ENCODE measurements around the gene SH3RF1.
"Not testable (repeated sequence)": the region's sequence is repeated elsewhere in the genome, so short reads cannot be mapped to it uniquely, and the experiment has no call there.

The SH3RF1 gene

DNA sequence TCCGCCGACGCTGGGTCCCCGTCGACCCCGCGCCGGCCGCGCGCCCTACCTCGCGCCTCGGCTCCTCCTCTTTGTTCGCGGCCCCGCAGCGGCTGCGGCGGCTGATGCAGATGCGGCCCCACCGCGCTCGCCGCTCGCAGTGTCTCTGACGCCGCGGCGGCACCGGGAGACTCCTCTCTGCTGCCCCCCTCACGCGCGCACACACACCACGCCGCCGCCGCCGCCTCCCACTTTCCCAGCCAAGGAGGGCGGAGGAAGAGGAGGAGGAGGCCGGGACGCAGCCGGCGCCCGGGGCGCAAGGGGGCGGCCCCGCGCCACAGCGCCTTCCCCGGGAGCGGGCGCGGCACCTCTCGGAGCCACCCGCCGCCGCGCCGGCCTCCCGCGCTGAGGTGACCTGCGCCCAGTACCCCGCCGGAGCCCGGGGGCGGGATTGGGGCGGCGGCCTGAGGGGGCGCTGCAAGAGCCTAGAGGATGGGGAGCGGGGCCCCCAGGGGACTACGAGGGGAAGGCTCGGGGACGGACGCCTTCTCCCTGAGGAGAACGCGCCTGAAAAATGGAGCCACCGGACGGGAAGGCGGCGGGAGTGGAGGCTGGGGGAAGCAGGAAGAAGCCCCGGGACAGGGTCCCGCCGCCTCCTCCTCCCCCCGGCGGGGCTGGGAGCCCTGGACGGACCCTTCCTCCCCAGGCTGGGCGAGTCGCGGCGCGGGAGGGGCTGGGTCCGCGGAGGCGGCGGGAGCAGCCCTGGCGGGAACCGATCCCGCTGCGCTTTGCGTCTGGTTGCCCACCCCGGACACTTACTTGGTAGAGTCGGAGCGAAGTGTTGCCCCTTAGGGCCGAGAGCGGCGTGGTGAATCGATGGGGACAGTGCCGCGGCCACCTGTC is at the start of gene SH3RF1:
Gene SH3RF1 (minus strand): TSS at position 147 of the 882 bp plus-strand sequence. CDS start 1,744 bp downstream, outside the sequence.
- DNase-seq = no peak

DNA sequence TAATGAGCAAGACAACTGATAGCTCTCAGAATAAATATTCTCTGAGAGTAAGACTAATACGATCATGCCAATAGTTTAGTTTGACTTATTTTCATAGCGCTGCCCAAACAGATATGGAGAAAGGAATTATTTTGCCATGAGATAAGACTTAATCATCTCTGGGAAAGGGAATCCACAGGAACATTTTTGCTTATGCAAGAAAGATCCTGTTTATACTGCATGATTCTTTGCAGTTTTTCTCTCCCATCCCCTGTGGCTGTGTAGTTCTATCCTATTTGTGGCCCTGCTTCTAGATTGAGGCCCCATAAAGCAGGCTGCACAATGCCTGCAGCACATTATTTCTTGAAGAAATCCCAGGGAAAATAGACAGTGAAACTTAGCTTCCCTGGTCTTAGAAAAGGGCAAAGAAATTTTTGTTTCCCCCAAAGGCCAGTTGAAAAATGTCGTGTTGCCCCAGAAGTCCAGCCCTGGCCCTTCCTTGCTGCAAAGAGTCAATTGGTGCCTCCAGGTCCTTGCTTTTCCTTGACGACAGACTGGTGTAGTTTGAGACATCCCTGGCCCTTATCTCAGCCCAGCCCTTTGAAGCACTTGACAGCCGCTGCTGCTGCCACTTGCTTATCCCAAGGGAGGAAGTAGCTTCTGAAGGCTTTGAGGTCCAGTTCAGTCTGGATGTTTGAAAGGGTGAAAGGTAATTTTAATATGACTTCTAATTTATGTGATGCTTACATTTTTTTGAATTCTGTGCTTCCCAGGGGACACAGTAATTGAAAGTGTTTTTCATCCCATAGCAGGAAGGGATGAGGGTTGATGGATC is 45.0 kb upstream of the SH3RF1 start:
- no peak for DNase-seq

DNA sequence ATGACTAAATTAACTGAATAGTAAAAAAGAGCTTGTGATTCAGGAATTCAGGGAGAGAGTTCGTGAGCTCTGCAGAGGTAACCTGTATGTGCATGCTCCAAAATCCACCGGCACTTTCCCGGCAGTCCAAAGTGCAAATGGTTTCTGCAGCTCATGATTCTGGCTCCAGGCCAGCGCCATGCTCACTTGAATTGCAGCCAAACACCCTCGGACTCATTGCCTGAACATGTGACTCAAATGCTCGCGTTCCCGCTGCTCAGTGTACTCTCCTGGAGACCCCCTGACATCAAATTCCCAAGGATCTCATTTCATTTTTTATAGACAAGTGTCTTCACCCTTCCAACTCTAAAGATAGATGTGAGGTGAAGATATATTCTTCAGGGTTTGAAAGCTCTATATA is 44.1 kb upstream of the SH3RF1 start:
- DNase-seq = no peak

DNA sequence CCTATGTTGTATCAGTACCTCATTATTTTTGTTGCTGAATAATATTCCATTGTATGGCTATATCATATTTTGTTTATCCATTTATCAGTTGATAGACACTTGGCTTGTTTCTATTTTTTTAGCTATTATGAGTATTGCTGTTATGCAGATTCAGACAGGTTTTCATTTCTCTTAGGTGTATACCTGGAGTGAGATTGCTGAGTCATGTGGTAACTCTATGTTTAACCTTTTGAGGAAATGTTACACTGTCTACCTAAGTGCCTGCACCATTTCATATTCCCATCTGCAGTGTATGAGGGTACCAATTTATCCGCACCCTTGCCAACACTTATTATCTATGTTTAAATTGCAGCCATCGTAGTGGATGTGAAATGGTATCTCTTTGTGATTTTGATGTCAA is 43.0 kb upstream of the SH3RF1 start:
- no peak for DNase-seq

DNA sequence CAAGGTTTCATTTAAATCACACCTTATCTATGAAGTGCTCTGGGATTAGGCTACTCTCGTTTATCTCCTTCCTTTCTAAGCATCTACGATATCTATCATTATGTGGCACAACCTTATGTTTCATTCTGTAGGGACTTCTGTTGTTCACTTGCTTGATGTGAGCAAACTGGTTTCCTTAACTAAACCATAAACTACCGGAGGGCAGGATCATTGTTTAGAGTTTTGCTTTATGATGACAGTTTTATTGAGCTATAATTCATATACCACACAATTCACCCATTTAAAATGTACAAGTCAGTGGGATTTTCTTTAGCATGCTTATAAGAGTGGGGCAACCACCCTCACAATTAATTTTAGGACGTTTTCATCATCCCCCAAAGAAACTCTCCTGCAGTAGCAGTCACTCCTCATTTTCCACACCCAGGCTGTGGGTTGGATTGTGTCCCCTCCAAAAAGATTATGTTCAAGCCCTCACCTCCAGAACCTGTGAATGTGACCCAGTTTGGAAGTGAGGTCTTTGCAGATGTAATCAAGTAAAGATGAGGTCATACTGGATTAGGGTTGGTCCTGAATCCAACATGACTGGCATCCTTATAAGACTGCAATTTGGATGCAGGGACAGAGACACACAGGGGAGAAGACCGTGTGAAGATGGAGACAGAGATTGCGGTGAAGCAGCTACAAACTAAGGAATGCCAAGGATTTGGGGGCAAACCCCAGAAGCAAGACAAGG is 42.1 kb upstream of the SH3RF1 start:
- DNase-seq = no peak

DNA sequence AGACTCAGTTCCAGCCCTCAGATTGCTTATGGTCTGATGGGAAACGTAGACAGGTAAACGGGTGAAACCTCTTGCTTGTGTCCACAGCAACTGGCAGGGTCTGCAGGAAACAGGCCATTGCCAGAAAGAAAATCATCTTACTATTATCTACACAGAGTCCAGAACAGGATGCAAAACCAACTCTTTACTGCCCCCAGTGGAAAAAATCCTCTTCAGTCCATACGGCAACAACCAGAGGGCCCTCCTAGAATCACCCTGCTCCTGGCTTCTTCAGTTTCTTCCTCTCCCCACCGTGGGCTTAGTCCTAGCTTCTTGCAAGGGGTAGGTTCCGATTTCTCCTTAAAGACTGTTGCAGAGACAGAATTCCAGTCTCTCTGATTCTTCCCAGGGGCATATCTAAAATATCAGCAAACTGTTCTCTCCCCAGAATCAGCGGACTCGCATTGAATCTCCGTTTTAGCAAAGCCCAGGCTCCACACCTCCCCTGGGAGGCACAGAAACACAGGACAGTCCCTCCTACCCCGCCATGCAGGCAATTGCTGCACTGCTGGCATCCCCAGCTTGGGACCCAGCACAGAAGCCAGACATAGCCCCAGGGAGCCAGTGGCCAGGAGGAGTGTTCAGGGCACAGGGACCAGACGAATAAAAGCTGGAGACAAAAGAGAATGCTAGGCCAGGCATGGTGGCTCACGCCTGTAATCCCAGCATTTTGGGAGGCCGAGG is 41.0 kb upstream of the SH3RF1 start:
- peak; percentile 5 for DNase-seq

DNA sequence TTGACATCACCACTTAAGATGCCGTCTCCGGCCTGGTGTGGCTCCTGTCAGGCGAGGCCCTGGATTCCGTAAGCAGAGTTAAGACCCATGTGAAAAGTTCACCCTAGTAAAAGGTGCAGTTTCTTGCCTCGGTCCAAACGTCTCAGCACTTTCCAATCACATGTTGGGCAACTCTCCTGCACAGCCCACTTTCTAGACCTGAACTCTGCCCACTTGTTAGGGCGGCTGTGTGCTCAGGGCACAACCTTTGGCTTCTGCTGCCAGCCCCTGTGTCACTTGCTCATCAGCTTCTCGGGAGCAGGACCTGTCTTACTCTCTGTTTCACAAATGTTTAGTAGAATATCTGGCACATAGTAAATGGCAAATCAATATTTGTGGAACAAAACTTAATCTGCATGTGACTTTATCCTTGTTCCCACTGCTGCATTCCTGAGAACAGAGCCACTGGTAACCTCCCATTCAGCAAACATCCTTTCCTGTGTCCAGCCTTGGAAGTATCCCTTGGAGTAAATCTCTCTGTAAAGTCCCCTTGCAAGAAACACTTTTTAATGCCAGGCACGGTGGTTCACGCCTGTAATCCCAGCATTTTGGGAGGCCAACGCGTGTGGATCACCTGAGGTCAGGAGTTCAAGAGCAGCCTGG is 38.7 kb upstream of the SH3RF1 start:
- no peak for DNase-seq

DNA sequence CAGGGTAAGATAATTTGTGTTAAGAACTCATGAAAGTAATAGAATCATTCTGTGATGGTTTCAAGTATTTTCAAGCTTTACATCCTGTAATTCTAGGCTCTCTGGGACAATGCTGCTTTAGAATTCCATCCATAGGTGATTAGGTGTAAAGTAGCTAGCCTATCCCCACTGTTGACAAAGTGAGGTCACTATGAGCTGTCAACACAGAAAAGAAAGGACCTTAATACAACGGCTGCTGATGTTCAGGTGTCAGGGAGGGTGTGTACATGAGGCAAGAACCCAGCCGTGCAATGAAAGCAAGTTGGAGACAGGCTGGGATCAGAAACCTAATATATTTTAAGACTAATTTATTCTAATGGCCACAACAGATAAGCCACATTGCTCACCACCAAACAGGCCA is 36.8 kb upstream of the SH3RF1 start:
- no peak for DNase-seq

DNA sequence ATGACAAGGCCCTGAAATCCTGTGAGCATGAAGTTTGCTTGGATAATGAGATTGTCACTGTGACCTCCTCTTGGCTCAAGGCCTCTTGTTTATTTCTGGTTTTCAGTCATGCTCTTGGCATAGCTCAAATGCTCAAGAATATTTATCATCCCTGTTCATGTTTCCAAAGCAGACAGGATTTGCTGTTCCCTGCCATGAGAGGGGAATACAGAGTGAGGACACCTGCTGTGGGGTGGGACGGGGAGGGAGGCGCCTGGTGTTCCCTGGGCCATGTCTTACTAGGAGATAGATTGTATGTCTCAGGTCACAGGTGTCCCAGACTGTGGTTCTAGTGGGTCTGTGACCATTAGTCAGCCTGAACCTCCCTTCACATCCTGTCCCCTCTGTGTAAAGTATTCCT is 34.9 kb upstream of the SH3RF1 start:
- DNase-seq = no peak

DNA sequence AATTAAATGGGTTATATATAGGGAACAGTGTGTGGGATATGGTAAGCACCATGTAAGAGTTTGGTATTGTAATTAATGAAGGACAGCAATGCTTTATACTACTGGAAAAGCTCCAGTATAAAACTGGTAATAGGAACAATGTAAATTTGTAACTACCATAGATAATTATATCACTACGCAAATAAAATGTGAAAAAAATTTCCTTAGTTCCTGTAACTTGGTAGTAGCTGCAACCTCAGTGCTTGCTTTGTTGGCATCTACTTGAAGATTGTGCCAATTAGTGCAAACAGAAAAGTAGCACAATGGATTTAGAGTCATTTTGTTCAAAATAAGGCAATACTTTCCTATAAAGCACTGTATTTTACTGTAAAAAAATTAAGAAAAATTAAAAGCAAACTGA is 34.4 kb upstream of the SH3RF1 start:
- no peak for DNase-seq

DNA sequence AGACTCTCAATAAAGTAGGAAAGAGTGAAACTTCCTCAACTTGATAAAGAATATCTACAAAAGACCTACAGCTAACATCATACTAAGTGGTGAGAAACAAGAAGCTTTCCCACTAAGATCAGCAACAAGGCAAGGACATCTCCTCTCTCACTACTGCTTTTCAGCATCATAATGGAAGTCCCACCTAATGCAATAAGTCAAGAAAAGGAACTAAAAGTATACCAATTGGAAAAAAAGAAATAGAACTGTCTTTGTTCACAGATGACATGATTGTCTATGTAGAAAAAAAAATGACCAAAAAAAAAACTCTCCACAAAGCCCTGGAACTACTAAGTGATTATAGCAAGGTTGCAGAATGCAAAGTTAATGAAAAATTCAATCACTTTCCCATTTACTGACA is 25.1 kb upstream of the SH3RF1 start:
- no peak for DNase-seq

DNA sequence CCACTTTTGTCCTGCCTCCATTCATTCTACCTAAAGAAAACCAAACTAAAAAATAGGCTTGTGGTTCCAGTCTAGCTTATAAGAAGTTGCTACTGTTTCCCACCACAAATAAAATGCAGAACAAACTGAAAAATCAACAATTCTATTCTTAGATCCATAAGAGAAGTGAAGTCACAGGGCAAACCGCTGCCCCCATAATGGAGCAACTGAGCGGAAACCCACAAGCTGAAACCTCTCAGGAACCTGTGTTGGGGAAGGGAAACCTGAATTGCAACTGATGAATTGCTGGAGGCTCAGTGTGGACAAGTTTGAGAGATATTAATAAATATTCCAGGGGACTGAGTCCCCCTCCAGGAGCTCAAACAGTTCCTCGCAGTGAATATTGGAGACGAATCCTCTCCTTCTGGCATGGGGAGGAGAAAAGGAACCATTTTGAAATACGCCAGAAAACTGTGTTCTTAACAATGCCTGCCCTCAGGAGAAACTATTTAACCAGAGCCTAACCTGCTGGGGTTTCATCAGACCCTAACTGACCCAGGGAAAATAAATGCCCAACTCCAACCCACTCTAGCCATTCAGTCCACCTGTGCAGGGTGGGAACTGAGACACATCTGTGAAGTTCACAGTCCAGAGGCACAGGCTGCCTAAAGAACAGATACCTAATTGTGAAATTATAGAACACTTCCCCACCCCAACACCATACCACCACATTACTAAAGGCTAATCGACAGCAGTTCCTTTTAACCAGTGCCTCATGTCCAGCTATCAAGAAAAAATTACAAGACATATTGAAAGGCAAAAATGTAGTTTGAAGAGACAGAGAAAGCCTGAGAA is 22.8 kb upstream of the SH3RF1 start:
- DNase-seq = peak; percentile 7

DNA sequence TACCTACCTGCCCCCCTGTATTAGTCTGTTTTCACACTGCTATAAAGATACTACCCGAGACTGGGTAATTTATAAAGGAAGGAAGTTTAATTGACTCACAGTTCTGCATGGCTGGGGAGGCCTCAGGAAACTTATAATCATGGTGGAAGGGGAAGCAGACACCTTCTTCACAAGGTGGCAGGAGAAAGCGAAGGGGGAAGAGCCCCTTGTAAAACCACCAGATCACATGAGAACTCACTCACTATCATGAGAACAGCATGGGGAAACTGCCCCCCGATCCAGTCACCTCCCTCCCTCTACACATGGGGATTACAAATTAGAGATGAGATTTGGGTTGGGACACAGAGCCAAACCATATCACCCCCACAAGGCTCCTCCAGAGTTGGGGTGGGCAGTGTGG is 17.2 kb upstream of the SH3RF1 start:
- DNase-seq = not testable (repeated sequence)

DNA sequence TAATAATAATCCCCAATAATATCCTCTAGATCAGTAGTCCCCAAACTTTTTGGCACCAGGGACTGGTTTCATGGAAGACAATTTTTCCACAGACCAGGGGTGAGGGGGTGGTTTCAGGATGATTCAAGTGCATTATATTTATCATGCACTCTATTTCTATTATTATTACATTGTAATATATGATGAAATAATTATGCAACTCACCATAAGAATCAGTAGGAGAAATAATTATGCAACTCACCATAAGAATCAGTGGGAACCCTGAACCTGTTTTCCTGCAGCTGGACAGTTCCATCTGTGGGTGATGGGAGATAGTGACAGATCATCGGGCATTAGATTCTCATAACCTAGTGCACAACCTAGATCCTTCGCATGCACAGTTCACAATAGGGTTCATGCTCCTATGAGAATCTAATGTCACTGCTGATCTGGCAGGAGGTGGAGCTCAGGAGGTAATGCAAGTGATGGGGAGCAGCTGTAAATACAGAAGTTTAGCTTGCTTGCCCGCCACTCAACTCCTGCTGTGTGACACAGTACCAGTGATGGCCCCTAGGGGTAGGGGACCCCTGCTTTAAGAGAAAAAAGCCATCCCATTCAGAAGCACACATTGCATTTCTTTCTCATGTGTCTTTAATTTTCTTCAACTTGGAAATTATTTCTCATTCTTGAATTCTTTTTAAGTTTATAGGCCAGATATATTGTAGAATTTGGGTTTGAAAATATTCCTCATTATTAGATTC is 16.0 kb upstream of the SH3RF1 start:
- DNase-seq = no peak

DNA sequence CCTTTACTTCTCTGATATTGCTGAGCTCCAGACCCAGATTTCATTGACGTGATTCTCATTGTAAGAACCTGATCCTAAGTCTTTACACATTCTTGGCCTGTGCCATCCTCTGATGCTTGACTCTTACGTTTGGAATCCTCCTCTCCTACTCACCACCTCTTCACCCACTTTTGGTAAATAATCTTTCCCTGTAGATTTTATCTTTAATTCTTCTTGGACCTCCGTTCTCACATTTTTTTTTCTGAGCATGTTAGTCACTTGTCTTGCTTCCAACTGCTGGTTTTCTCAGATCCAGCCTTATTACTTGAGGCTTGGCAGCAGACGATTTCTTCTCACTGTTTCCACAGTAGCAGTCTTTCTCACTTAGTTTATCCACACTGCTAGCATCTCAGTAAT is 12.4 kb upstream of the SH3RF1 start:
- DNase-seq = no peak

DNA sequence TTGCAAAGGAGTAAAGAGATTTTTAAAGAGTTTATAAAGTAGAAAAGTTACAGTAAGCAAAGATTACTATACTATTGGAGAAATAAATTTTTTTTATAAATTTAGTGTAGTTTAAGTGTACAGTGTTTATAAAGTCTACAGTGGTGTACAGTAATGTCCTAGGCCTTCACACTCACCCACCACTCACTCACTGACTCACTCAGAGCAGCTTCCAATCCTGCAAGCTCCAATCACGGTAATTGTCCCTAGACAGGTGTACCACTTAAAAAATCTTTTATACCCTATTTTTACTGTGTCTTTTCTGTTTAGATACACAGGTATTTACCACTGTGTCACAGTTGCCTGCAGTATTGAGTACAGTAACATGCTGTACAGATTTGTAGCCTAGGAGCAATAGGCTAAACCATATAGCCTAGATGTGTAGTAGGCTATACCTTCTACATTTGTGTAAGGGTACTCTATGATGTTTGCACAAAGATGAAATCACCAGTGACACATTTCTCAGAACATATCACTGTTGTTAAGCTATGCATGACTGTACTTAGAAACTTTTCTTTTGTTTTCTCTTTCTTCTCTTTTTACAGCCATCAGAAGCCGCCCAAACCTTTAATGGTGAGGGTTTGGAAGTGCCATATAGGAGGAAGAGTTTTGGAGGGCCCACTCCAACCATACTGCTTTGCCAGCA is 11.8 kb upstream of the SH3RF1 start:
- DNase-seq = no peak

DNA sequence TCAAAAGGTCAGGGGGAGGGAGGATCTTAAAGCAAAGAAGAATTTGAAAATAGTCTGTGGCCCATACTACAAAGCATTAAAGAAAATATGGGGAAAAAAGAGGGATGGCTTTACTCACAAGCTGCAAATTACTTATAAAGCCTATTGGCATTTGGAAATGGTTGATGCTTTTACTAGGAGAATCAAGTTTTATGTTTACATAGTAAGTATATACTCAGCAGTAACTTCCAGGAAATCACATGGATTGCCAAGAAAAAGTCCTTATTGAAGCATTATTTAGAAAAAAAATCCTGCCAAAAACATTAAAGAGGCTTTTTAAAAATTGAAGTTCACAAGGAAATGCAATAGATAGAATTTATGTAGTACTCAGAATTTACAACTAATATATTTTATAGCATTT is 8.4 kb upstream of the SH3RF1 start:
- no peak for DNase-seq

DNA sequence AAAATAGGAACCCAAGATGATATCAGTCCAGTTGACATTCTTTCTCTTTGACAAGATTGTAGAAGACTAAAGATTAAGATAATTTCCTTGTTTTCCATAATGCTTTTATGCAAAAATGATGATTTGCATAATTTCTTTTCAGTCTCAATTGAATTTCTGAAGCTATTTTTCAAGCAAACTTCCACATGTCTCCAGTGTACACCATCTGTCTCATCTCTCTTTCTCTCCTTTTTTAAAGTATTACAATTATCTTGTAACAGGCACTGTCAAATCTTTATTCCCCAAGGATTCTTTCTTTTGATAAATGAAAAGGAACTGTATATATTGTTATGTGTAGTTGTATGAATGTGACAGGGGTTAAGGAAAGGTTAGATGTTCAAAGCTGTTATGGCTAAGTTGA is 7.9 kb upstream of the SH3RF1 start:
- no peak for DNase-seq

DNA sequence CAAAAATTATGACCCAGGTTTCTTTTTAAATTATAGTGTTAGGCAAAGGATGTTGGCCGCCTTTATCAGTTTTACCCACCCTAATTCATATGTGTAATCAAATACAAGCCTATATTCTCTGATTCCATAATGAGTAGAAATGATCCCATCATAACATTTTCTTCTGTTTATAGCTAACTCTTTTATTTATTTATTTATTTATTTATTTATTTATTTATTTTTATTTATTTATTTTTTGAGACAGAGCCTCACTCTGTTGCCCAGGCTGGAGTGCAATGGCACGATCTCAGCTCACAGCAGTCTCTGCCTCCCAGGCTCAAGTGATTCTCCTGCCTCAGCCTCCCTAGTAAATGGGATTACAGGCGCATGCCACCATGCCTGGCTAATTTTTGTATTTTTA is 7.1 kb upstream of the SH3RF1 start:
- DNase-seq = not testable (repeated sequence)

DNA sequence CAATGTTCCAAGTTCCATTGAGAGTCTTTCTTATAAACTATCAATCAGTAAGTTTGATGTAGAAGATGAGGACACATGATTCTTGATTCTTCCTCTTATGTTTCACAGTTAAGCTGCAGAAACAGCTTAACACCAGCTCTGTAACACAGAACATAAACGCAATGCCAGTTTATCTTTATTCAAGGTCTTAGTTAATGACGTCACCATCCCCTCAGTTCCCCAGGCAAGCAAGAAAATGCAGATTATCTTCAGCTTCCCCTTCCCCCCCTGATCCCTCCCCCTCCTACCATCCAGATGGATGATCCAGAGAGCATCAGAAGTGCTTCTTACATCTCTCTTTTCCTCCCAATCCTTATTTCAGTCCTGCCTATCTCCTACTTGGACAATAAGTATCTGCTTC is 4.4 kb upstream of the SH3RF1 start:
- no peak for DNase-seq
